ENCODE data around the gene RANBP17. TPM values are rescaled to one million over a fixed set of nuclear protein-coding genes. Genes with fewer than 3 reads are reported as not detected.

RANBP17 gene
- total and polyA plus RNA-seq, 5 donors, result 0.72 to 7.1 (median 5.7) TPM

DNA sequence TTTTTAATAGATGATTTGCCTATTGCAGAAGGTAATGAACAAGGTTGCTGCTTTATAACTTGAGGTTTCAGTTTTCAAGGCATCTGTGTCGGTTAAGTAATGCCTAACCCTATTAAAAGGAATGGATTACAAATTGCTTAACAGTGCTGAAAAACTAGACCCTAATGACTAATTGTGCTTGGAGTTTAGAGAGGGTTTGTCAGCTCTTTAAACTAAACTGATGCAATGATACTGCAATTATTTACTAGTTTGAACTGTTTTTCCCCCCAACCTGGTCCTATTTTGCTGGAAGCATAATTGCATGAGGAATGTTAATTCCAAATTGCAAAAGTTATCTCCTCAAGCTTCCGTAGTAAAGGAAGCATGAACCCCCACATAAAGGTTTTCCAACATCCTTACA is 407.9 kb downstream of the RANBP17 start:
- H3K27me3 ChIP-seq (ENCODE audit: control insufficient read depth, insufficient read depth), result no peaks in the 10 kb centered on the region
- intact Hi-C loops (cut with DNase I), result no loop called here
- no peak for ATAC-seq

GRCh38 chr5:171270136-171270535 is 408.3 kb downstream of the RANBP17 start:
- DNase-seq (no peak), ATAC-seq (no peak)
- H3K4me3 ChIP-seq (ENCODE audit: low read length), result no peak overlapping the region
- intact Hi-C loops (cut with DNase I), result no loop called here
- no peaks in the 10 kb centered on the region for H3K27me3 ChIP-seq (ENCODE audit: control insufficient read depth, insufficient read depth)
- H3K27ac ChIP-seq (ENCODE audit: low read length), result no peak overlapping the region
- H3K9me3 ChIP-seq (ENCODE audit: control insufficient read depth, low read length), result no peaks in the 10 kb centered on the region
- 92% methylated on average over 3 of the region's 3 CpGs for WGBS
- no peaks in the 10 kb centered on the region for H3K4me1 ChIP-seq (ENCODE audit: control insufficient read depth, insufficient read depth, low read length)

More for the DNA sequence above, 407.9 kb downstream of the RANBP17 start:
- Histone ChIP-seq H3K4me3 (ENCODE audit: low read length) (no peak overlapping the region), H3K27ac (ENCODE audit: low read length) (no peak overlapping the region), H3K4me1 (ENCODE audit: control insufficient read depth, insufficient read depth, low read length) (no peaks in the 10 kb centered on the region), H3K9me3 (ENCODE audit: control insufficient read depth, low read length) (no peaks in the 10 kb centered on the region)
- WGBS, result 83% methylated on average over 2 of the region's 2 CpGs
- DNase-seq, result no peak

- ATAC-seq (no peak), DNase-seq (no peak)
- Histone ChIP-seq H3K4me3 (ENCODE audit: low read length) (no peak overlapping the region), H3K27ac (ENCODE audit: low read length) (no peak overlapping the region), H3K27me3 (ENCODE audit: control insufficient read depth, insufficient read depth) (no peaks in the 10 kb centered on the region), H3K9me3 (ENCODE audit: control insufficient read depth, low read length) (no peaks in the 10 kb centered on the region), H3K4me1 (ENCODE audit: control insufficient read depth, insufficient read depth, low read length) (no peaks in the 10 kb centered on the region)
- intact Hi-C loops (cut with DNase I), result no loop called here
- WGBS, result 99% methylated on average over 3 of the region's 3 CpGs
Measured at GRCh38 chr5:171271798-171272197, 410.0 kb downstream of the RANBP17 start.

- Histone ChIP-seq H3K9me3 (ENCODE audit: control insufficient read depth, low read length) (no peaks in the 10 kb centered on the region), H3K27ac (ENCODE audit: low read length) (no peak overlapping the region), H3K4me1 (ENCODE audit: control insufficient read depth, insufficient read depth, low read length) (no peaks in the 10 kb centered on the region), H3K27me3 (ENCODE audit: control insufficient read depth, insufficient read depth) (no peaks in the 10 kb centered on the region), H3K4me3 (ENCODE audit: low read length) (no peak overlapping the region)
- WGBS, result 90% methylated on average over 2 of the region's 2 CpGs
- intact Hi-C loops (cut with DNase I), result no loop called here
- no peak for ATAC-seq
- DNase-seq, result no peak
Measured at GRCh38 chr5:171272996-171273970, 411.5 kb downstream of the RANBP17 start.

GRCh38 chr5:171275841-171276544 is 414.2 kb downstream of the RANBP17 start:
- intact Hi-C loops (cut with DNase I), result no loop called here
- no peak for ATAC-seq
- no peak for DNase-seq
- no peaks in the 10 kb centered on the region for H3K4me1 ChIP-seq (ENCODE audit: control insufficient read depth, insufficient read depth, low read length)
- 71% methylated on average over 5 of the region's 5 CpGs for WGBS
- no peak overlapping the region for H3K4me3 ChIP-seq (ENCODE audit: low read length)
- H3K27me3 ChIP-seq (ENCODE audit: control insufficient read depth, insufficient read depth), result no peaks in the 10 kb centered on the region
- H3K9me3 ChIP-seq (ENCODE audit: control insufficient read depth, low read length), result no peaks in the 10 kb centered on the region
- H3K27ac ChIP-seq (ENCODE audit: low read length), result no peak overlapping the region

DNA sequence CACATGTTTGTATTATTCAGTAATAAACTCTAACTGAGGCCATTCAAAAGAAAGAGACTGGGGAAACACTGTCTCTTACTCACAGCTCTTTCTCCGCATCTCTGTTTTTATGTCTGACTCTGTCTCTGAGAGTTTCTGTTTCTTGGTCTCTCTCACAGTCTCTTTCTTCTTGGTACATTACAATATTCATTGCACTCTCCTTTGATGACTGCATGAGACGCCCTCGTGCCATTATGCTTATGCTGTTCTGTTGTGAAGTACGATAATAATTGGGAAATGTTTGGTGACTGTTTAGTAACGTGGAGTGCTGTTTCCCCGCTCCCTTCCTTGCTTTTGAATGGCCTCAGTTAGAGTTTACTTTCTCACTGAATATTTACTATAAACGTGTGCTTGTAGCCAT is 421.9 kb downstream of the RANBP17 start:
- H3K4me3 ChIP-seq (ENCODE audit: low read length), result no peak overlapping the region
- WGBS, result 82% methylated on average over 7 of the region's 7 CpGs
- no peaks in the 10 kb centered on the region for H3K9me3 ChIP-seq (ENCODE audit: control insufficient read depth, low read length)
- no peak for DNase-seq
- no peak overlapping the region for H3K27ac ChIP-seq (ENCODE audit: low read length)
- intact Hi-C loops (cut with DNase I), result no loop called here
- no peak for ATAC-seq
- no peaks in the 10 kb centered on the region for H3K27me3 ChIP-seq (ENCODE audit: control insufficient read depth, insufficient read depth)
- H3K4me1 ChIP-seq (ENCODE audit: control insufficient read depth, insufficient read depth, low read length), result no peaks in the 10 kb centered on the region

GRCh38 chr5:171285465-171285864 is 423.6 kb downstream of the RANBP17 start:
- ATAC-seq (no peak), DNase-seq (no peak)
- H3K4me1 ChIP-seq (ENCODE audit: control insufficient read depth, insufficient read depth, low read length), result no peaks in the 10 kb centered on the region
- H3K27ac ChIP-seq (ENCODE audit: low read length), result no peak overlapping the region
- no peaks in the 10 kb centered on the region for H3K27me3 ChIP-seq (ENCODE audit: control insufficient read depth, insufficient read depth)
- intact Hi-C loops (cut with DNase I), result no loop called here
- H3K9me3 ChIP-seq (ENCODE audit: control insufficient read depth, low read length), result no peaks in the 10 kb centered on the region
- no peak overlapping the region for H3K4me3 ChIP-seq (ENCODE audit: low read length)
- 88% methylated on average over 2 of the region's 2 CpGs for WGBS

GRCh38 chr5:171288066-171288465 is 426.2 kb downstream of the RANBP17 start:
- ATAC-seq (no peak), DNase-seq (no peak)
- Histone ChIP-seq H3K4me3 (ENCODE audit: low read length) (no peak overlapping the region), H3K27me3 (ENCODE audit: control insufficient read depth, insufficient read depth) (no peaks in the 10 kb centered on the region), H3K9me3 (ENCODE audit: control insufficient read depth, low read length) (no peaks in the 10 kb centered on the region), H3K4me1 (ENCODE audit: control insufficient read depth, insufficient read depth, low read length) (no peaks in the 10 kb centered on the region), H3K27ac (ENCODE audit: low read length) (no peak overlapping the region)
- 89% methylated on average over 2 of the region's 2 CpGs for WGBS
- intact Hi-C loops (cut with DNase I), result no loop called here

DNA sequence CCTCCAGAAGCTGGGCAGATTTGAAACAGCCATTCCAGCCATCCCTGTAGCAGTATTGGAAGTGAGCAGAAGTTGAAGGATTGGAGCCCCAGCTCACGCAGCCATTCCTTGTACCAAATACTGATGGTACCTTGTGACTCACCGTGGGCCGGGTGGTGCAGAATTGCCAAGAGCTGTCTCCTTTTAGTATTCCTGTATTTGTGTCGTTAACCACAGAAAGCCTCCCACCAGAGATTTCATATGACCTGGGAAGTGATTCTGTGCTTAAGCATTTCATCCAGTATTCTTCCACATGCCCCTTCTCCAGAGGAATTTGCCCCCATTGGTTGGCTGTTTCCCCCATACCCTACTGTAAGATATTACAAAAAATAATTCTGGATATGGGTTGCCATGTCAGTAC is 429.6 kb downstream of the RANBP17 start:
- no peaks in the 10 kb centered on the region for H3K4me1 ChIP-seq (ENCODE audit: control insufficient read depth, insufficient read depth, low read length)
- no peaks in the 10 kb centered on the region for H3K27me3 ChIP-seq (ENCODE audit: control insufficient read depth, insufficient read depth)
- H3K27ac ChIP-seq (ENCODE audit: low read length), result no peak overlapping the region
- WGBS, result 96% methylated on average over 4 of the region's 4 CpGs
- no peak overlapping the region for H3K4me3 ChIP-seq (ENCODE audit: low read length)
- no peaks in the 10 kb centered on the region for H3K9me3 ChIP-seq (ENCODE audit: control insufficient read depth, low read length)
- DNase-seq (no peak), ATAC-seq (no peak)
- intact Hi-C loops (cut with DNase I), result no loop called here

- no peak for DNase-seq
- intact Hi-C loops (cut with DNase I), result no loop called here
Measured at GRCh38 chr5:171295299-171295698, 433.5 kb downstream of the RANBP17 start.

DNA sequence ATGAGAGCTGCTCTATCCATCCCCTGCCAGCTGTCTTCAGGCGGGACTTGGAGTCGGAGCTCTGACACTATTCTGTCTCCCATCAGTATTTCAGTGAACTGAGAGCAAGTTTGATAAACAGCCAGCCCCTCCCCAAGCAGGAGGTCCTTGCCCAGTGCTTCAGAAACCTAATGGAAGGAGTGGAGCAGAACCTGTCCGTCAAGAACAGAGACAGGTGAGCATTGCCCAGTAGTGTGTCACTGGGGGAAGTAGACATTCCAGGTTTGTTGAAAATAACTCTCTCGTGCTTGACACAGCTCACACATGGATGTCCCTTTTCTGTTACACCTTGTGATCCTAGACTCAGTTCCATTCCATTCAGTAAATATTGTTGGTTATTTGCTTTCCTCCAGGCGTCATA is 434.0 kb downstream of the RANBP17 start:
- intact Hi-C loops (cut with DNase I), result no loop called here
- DNase-seq (no peak), ATAC-seq (no peak)
- H3K27me3 ChIP-seq (ENCODE audit: control insufficient read depth, insufficient read depth), result no peaks in the 10 kb centered on the region
- no peaks in the 10 kb centered on the region for H3K9me3 ChIP-seq (ENCODE audit: control insufficient read depth, low read length)
- H3K27ac ChIP-seq (ENCODE audit: low read length), result no peak overlapping the region
- WGBS, result 87% methylated on average over 5 of the region's 5 CpGs
- no peak overlapping the region for H3K4me3 ChIP-seq (ENCODE audit: low read length)
- no peaks in the 10 kb centered on the region for H3K4me1 ChIP-seq (ENCODE audit: control insufficient read depth, insufficient read depth, low read length)

More at GRCh38 chr5:171295299-171295698, 433.5 kb downstream of the RANBP17 start:
- Histone ChIP-seq H3K4me1 (ENCODE audit: control insufficient read depth, insufficient read depth, low read length) (no peaks in the 10 kb centered on the region), H3K27me3 (ENCODE audit: control insufficient read depth, insufficient read depth) (no peaks in the 10 kb centered on the region), H3K27ac (ENCODE audit: low read length) (no peak overlapping the region), H3K4me3 (ENCODE audit: low read length) (no peak overlapping the region), H3K9me3 (ENCODE audit: control insufficient read depth, low read length) (no peaks in the 10 kb centered on the region)
- WGBS, result 48% methylated on average over 1 of the region's 1 CpG
- no peak for ATAC-seq
